Neural cell (in vitro differentiated cells): ENCODE results near the gene HDAC4. TPM values are rescaled to one million over a fixed set of nuclear protein-coding genes. Genes with fewer than 3 reads are reported as not detected.

ENCODE experiments used
- H2AFZ ChIP-seq: fragments of 200-600, 300-800 bp; sonication (generic), shearing (Covaris generic); 2 replicates; pipeline ENCODE4 v1.6.0; 2014; ENCODE audit warnings: low read depth, mild to moderate bottlenecking, antibody characterized with exemption, low read length, moderate library complexity
- H3F3A ChIP-seq: fragments of 200-600 bp; shearing (Covaris generic); 2 replicates; pipeline ENCODE4 v1.6.1; 2016; ENCODE audit warnings: mild to moderate bottlenecking, moderate library complexity, mixed read lengths, antibody characterized with exemption, low read length; ENCODE audit not compliant: insufficient read depth, poor library complexity, severe bottlenecking
- H3K27ac ChIP-seq: fragments of 200-600, 300-800 bp; sonication (generic), shearing (Covaris generic); 2 replicates; pipeline ENCODE4 v1.5.1; 2014; ENCODE audit warnings: mild to moderate bottlenecking, low read length, moderate library complexity
- H3K27me3 ChIP-seq: fragments of 300-800, 200-600 bp; sonication (generic), shearing (Covaris generic); 2 replicates; pipeline ENCODE4 v1.6.0; 2014; ENCODE audit warnings: mild to moderate bottlenecking, low read depth, low read length, moderate library complexity; ENCODE audit not compliant: insufficient read depth
- H3K36me3 ChIP-seq: fragments of 300-800, 200-600 bp; sonication (generic), shearing (Covaris generic); 2 replicates; pipeline ENCODE4 v1.5.1; 2014; ENCODE audit warnings: mild to moderate bottlenecking, antibody characterized with exemption, low read length, moderate library complexity; ENCODE audit not compliant: insufficient read depth
- H3K4me2 ChIP-seq: fragments of 300-800, 200-600 bp; sonication (generic), shearing (Covaris generic); 2 replicates; pipeline ENCODE4 v1.6.0; 2014; ENCODE audit warnings: mild to moderate bottlenecking, low read length
- H3K4me3 ChIP-seq: fragments of 300-800, 200-600 bp; sonication (generic), shearing (Covaris generic); 2 replicates; pipeline ENCODE4 v1.5.1; 2014; ENCODE audit warnings: mild to moderate bottlenecking, low read length, moderate library complexity
- H3K79me2 ChIP-seq: fragments of 200-600 bp; shearing (Covaris generic); replicated peaks from 2 replicates; pipeline ENCODE4 v1.6.0; 2014; ENCODE audit warnings: mild to moderate bottlenecking, low read length, moderate library complexity; ENCODE audit not compliant: insufficient read depth
- H3K9ac ChIP-seq: fragments of 300-800, 200-600 bp; sonication (generic), shearing (Covaris generic); 2 replicates; pipeline ENCODE4 v1.6.1; 2016; ENCODE audit warnings: mild to moderate bottlenecking, low read length, mixed read lengths
- H3K9me2 ChIP-seq: fragments of 200-600 bp; shearing (Covaris generic); 2 replicates; pipeline ENCODE4 v1.6.1; 2016; ENCODE audit warnings: mild to moderate bottlenecking, low read length, mixed read lengths; ENCODE audit not compliant: insufficient read depth
- H3K9me3 ChIP-seq: fragments of 200-600, 300-800 bp; sonication (generic), shearing (Covaris generic); 2 replicates; pipeline ENCODE4 v1.6.1; 2016; ENCODE audit warnings: mild to moderate bottlenecking, mixed run types, low read length, moderate library complexity, mixed read lengths
- H4K20me1 ChIP-seq: fragments of 200-600 bp; shearing (Covaris generic); 2 replicates; pipeline ENCODE4 v1.6.1; 2016; ENCODE audit warnings: mild to moderate bottlenecking, mixed run types; ENCODE audit not compliant: insufficient read depth
- EP300 ChIP-seq: fragments of 450-650 bp; conservative IDR thresholded peaks from 2 replicates; pipeline ENCODE4 v1.6.1; 2014; ENCODE audit warnings: antibody characterized with exemption, mild to moderate bottlenecking, moderate library complexity; ENCODE audit not compliant: poor library complexity, severe bottlenecking
- EZH2 ChIP-seq: fragments of 200-600, 300-800 bp; shearing (Covaris generic), sonication (generic); IDR thresholded peaks from 2 replicates; pipeline ENCODE4 v1.6.1; 2014; ENCODE audit warnings: antibody characterized with exemption, low read length, borderline replicate concordance, mild to moderate bottlenecking; ENCODE audit not compliant: insufficient read depth, poor library complexity, severe bottlenecking
- MXI1 ChIP-seq: fragments of 450-650 bp; conservative IDR thresholded peaks from 2 replicates; pipeline ENCODE4 v1.6.1; 2014; ENCODE audit warnings: antibody characterized with exemption, mild to moderate bottlenecking; ENCODE audit not compliant: poor library complexity, severe bottlenecking
- POLR2AphosphoS5 ChIP-seq: IDR thresholded peaks from 2 replicates; pipeline ENCODE4 v1.6.1; 2012
- RAD21 ChIP-seq: fragments of 450-650 bp; conservative IDR thresholded peaks from 2 replicates; pipeline ENCODE4 v1.6.1; 2014; ENCODE audit warnings: antibody characterized with exemption, mild to moderate bottlenecking, moderate library complexity
- SMC3 ChIP-seq: fragments of 450-650 bp; conservative IDR thresholded peaks from 2 replicates; pipeline ENCODE4 v1.6.1; 2014; ENCODE audit warnings: antibody characterized with exemption, mild to moderate bottlenecking, moderate library complexity; ENCODE audit not compliant: poor library complexity
- TAF1 ChIP-seq: IDR thresholded peaks from 2 replicates; pipeline ENCODE4 v1.6.1; 2012; ENCODE audit warnings: low read depth
- polyA plus RNA-seq: library from polyadenylated mRNA; depleted of rRNA; stranded (reverse); fragments of >200 nt; gene quantifications from 2 replicates; pipeline ENCODE4 v1.2.3, GENCODE V29; 2014
- TF ChIP-seq, protein P1 (sequence below): IDR thresholded peaks from 2 replicates; pipeline ENCODE4 v1.6.1; 2012; ENCODE audit warnings: borderline replicate concordance
- TF ChIP-seq, protein P2 (sequence below): fragments of 450-650 bp; IDR thresholded peaks from 2 replicates; pipeline ENCODE4 v1.5.1; 2014; ENCODE audit warnings: antibody characterized with exemption, mild to moderate bottlenecking, moderate library complexity; ENCODE audit not compliant: poor library complexity, severe bottlenecking

Gene HDAC4
- polyA plus RNA-seq, 1 donor from 2014 or later: 3.4 TPM

DNA sequence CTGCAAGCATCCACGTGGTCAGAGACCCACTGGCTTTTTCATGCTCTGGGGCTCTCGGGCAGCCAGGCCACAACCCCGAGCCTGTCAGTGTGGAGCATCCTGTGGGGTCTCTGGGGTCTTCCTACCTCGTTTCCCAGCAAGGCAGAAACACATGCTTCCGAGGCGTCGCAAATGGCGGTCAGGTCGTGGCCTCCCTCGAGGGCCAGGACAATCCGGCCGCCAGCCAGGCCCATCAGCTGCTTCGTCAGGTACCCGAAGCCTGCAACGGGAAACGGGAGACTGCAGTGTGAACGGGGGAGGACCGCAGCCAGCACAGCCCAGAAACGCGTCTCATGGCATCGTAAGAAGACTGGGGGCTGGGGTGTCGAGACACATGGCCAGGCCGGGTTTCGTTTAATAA lies 334.2 kb downstream of the HDAC4 start:
- TF ChIP-seq, protein P1, sequence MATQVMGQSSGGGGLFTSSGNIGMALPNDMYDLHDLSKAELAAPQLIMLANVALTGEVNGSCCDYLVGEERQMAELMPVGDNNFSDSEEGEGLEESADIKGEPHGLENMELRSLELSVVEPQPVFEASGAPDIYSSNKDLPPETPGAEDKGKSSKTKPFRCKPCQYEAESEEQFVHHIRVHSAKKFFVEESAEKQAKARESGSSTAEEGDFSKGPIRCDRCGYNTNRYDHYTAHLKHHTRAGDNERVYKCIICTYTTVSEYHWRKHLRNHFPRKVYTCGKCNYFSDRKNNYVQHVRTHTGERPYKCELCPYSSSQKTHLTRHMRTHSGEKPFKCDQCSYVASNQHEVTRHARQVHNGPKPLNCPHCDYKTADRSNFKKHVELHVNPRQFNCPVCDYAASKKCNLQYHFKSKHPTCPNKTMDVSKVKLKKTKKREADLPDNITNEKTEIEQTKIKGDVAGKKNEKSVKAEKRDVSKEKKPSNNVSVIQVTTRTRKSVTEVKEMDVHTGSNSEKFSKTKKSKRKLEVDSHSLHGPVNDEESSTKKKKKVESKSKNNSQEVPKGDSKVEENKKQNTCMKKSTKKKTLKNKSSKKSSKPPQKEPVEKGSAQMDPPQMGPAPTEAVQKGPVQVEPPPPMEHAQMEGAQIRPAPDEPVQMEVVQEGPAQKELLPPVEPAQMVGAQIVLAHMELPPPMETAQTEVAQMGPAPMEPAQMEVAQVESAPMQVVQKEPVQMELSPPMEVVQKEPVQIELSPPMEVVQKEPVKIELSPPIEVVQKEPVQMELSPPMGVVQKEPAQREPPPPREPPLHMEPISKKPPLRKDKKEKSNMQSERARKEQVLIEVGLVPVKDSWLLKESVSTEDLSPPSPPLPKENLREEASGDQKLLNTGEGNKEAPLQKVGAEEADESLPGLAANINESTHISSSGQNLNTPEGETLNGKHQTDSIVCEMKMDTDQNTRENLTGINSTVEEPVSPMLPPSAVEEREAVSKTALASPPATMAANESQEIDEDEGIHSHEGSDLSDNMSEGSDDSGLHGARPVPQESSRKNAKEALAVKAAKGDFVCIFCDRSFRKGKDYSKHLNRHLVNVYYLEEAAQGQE: no peak
- TF ChIP-seq, protein P2, sequence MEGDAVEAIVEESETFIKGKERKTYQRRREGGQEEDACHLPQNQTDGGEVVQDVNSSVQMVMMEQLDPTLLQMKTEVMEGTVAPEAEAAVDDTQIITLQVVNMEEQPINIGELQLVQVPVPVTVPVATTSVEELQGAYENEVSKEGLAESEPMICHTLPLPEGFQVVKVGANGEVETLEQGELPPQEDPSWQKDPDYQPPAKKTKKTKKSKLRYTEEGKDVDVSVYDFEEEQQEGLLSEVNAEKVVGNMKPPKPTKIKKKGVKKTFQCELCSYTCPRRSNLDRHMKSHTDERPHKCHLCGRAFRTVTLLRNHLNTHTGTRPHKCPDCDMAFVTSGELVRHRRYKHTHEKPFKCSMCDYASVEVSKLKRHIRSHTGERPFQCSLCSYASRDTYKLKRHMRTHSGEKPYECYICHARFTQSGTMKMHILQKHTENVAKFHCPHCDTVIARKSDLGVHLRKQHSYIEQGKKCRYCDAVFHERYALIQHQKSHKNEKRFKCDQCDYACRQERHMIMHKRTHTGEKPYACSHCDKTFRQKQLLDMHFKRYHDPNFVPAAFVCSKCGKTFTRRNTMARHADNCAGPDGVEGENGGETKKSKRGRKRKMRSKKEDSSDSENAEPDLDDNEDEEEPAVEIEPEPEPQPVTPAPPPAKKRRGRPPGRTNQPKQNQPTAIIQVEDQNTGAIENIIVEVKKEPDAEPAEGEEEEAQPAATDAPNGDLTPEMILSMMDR: no peak
- TF ChIP-seq TAF1 (no peak), EP300 (no peak), RAD21 (no peak), POLR2AphosphoS5 (no peak), MXI1 (no peak), SMC3 (no peak), EZH2 (no peak)
- H3K36me3 ChIP-seq: no peaks in the 10 kb centered on the region
- no peaks in the 10 kb centered on the region for H3K9me3 ChIP-seq
- no peaks in the 10 kb centered on the region for H3F3A ChIP-seq
- no peak overlapping the region for H3K9ac ChIP-seq
- H3K79me2 ChIP-seq: no peaks in the 10 kb centered on the region
- no peak overlapping the region for H2AFZ ChIP-seq
- no peaks in the 10 kb centered on the region for H3K9me2 ChIP-seq
- H4K20me1 ChIP-seq: no peaks in the 10 kb centered on the region
- H3K4me2 ChIP-seq: no peak overlapping the region
- no peak overlapping the region for H3K4me3 ChIP-seq
- no peaks in the 10 kb centered on the region for H3K27me3 ChIP-seq
- H3K27ac ChIP-seq: no peak overlapping the region

DNA sequence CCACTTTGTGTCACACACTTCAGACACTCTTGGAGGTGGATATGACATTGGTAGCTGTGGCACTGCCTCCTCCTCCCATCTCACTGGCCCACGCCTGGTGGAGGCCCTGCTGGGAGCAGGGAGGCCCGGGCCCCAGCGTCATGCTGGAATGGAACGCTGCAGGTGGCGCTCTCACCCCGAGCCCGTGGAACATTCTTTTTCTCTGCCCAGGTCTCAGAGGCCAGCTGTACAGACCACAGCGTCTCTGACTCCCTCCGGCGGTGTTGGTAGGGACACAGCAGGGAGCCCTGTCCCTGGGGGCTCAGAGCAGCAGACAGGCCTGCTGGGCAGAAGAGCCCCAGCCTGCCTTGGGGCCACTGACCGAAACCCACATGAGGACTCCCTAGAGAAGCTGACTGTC lies 334.9 kb downstream of the HDAC4 start:
- Histone ChIP-seq H3K9me2 (no peaks in the 10 kb centered on the region), H3K9ac (no peak overlapping the region), H3K27ac (no peak overlapping the region), H3K79me2 (no peaks in the 10 kb centered on the region), H3K36me3 (no peaks in the 10 kb centered on the region), H3K27me3 (no peaks in the 10 kb centered on the region), H4K20me1 (no peaks in the 10 kb centered on the region), H3K4me3 (no peak overlapping the region), H2AFZ (no peak overlapping the region), H3F3A (no peaks in the 10 kb centered on the region), H3K4me2 (no peak overlapping the region), H3K9me3 (no peaks in the 10 kb centered on the region)
- TF ChIP-seq MXI1 (no peak), POLR2AphosphoS5 (no peak), SMC3 (no peak), RAD21 (no peak), EZH2 (no peak), TAF1 (no peak), EP300 (no peak)
- TF ChIP-seq, protein P2: no peak
- TF ChIP-seq, protein P1: no peak
